Fibroblast of skin of right biceps (primary cell): ENCODE measurements around the gene VASP.
A peak's percentile ranks its signal among the peaks of the same experiment; 100 is the strongest.

Source experiments
- DNase-seq: peaks from one replicate; pipeline ENCODE4 v3.0.0-alpha.2; 2013

Gene VASP

GRCh38 chr19:45473682-45474605 is 33.3 kb upstream of the VASP start:
- DNase-seq, result no peak

- DNase-seq, result no peak
Measured at GRCh38 chr19:45474606-45475521, 32.4 kb upstream of the VASP start.

- DNase-seq, result no peak
Measured at GRCh38 chr19:45475537-45476291, 31.6 kb upstream of the VASP start.

GRCh38 chr19:45476304-45476703 is 31.0 kb upstream of the VASP start:
- no peak for DNase-seq

GRCh38 chr19:45477186-45477585 is 30.1 kb upstream of the VASP start:
- DNase-seq, result no peak

GRCh38 chr19:45477713-45478453 is 29.4 kb upstream of the VASP start:
- peak; percentile 89 for DNase-seq

- DNase-seq, result peak; percentile 95
Measured at GRCh38 chr19:45478454-45479238, 28.6 kb upstream of the VASP start.

- no peak for DNase-seq
Measured at GRCh38 chr19:45483033-45483432, 24.2 kb upstream of the VASP start.

GRCh38 chr19:45484273-45484945 is 22.9 kb upstream of the VASP start:
- DNase-seq, result no peak

- DNase-seq, result peak; percentile 95
Measured at GRCh38 chr19:45485305-45486077, 21.8 kb upstream of the VASP start.

- DNase-seq, result no peak
Measured at GRCh38 chr19:45488708-45489107, 18.6 kb upstream of the VASP start.

- DNase-seq, result no peak
Measured at GRCh38 chr19:45489216-45489855, 17.9 kb upstream of the VASP start.

GRCh38 chr19:45492137-45492626 is 15.1 kb upstream of the VASP start:
- DNase-seq, result no peak

GRCh38 chr19:45492627-45493470 is 14.4 kb upstream of the VASP start:
- peak; percentile 66 for DNase-seq

- DNase-seq, result no peak
Measured at GRCh38 chr19:45494261-45494916, 12.9 kb upstream of the VASP start.

- no peak for DNase-seq
Measured at GRCh38 chr19:45495178-45495577, 12.1 kb upstream of the VASP start.

GRCh38 chr19:45496349-45496953 is 10.8 kb upstream of the VASP start:
- no peak for DNase-seq
